Ascending aorta (tissue), 2 donors: ENCODE data around the gene TRPM3. TPM values are rescaled to one million over a fixed set of nuclear protein-coding genes. Genes with fewer than 3 reads are reported as not detected.

Experiments
- DNase-seq, 2 donors: peaks; one replicate each; pipeline ENCODE4 v3.0.0-alpha.2; 2019; ENCODE audit warnings: low spot score in 2 of 2
- H3K27ac ChIP-seq, 2 donors: fragments of 200-600 bp; sonication (generic); one replicate each; pipeline ENCODE4 v1.5.1; 2016 to 2017; ENCODE audit warnings: mild to moderate bottlenecking in 1 of 2
- H3K27me3 ChIP-seq: fragments of 200-600 bp; sonication (generic); one replicate; pipeline ENCODE4 v1.5.1; 2017
- H3K36me3 ChIP-seq, 2 donors: fragments of 200-600 bp; sonication (generic); one replicate each; pipeline ENCODE4 v1.5.1; 2016
- H3K4me1 ChIP-seq, 2 donors: fragments of 200-600 bp; sonication (generic); one replicate each; pipeline ENCODE4 v1.5.1; 2016 to 2017; ENCODE audit warnings: mild to moderate bottlenecking in 1 of 2
- H3K4me3 ChIP-seq, 2 donors: fragments of 200-600 bp; sonication (generic); one replicate each; pipeline ENCODE4 v1.5.1; 2016 to 2017; ENCODE audit warnings: mild to moderate bottlenecking in 1 of 2
- H3K9me3 ChIP-seq, 2 donors: fragments of 200-600 bp; sonication (generic); one replicate each; pipeline ENCODE4 v1.5.1; 2016
- intact Hi-C: fragments of 100-400 bp; cut with DNase I; formaldehyde crosslinking; loops from one replicate; pipeline ENCODE4 v1.15.1; 2023
- total RNA-seq: library from RNA; depleted of rRNA; stranded (reverse); fragments of >200 nt; gene quantifications from one replicate; pipeline ENCODE4 v1.1.0, GENCODE V29; 2016
- TF ChIP-seq, protein P1 (sequence below), 3 experiments: fragments of 200-600 bp in 2 of 3; fragments of 450-650 bp in 1 of 3; sonication (generic) in 2 of 3; IDR thresholded peaks; one replicate each; pipeline ENCODE4 v1.5.1; 2016 to 2019; ENCODE audit warnings: antibody characterized with exemption in 3 of 3, mild to moderate bottlenecking in 1 of 3, moderate library complexity in 1 of 3

TRPM3 gene
- total RNA-seq, 1 donor from 2014 or later: 3.3 TPM

DNA sequence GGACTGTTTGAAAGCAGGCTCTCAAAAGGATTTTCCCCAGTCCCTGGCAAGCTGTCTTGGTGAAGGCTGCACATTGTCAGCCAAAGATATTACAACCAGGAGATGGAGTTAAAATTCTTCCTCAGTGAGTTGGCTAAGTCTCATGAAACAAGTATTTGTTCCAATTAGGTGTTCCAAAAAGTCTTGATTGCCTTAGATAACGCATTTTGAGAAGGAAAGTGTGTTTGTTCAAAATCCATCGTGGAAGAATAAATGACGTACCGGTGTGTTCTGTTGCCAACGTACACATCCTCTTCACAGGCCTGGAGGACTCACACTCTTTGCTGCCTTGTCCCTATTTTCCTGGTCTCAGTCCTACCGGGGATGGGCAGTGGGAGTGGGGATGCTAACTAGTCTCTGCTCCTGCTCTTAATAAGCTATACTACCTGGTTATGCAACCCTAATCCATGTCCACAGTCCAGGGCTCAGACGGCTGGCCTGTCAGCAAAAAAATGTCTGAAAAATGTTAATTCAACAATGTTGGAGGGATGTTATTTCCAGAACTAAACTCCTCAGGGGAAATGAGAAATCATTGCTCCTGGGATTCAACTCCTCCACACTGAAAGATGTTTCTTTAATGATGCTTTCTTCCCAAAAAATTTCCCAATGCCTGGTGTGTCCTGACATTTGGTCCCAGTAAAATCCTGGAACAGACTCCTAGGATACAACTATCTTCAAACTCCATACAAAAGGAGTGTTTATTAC is 531.7 kb downstream of the TRPM3 start:
- DNase-seq: peak; percentile 24 to 88
- Histone ChIP-seq H3K9me3 (no peaks in the 10 kb centered on the region), H3K27ac (peak overlapping the region; percentile 91 to 93), H3K4me1 (peaks cover 10 to 54% of the 10 kb centered on the region in 2 donors), H3K36me3 (no peaks in the 10 kb centered on the region), H3K4me3 (peak overlapping the region in 1 of 2 donors; percentile 11), H3K27me3 (no peaks in the 10 kb centered on the region)
- intact Hi-C loops: loop anchor here (1.0 to 5.0 kb wide), 5 partner anchors 87 to 1773 kb away; partner anchors contain the start of gene KLF9
- TF ChIP-seq, protein P1, sequence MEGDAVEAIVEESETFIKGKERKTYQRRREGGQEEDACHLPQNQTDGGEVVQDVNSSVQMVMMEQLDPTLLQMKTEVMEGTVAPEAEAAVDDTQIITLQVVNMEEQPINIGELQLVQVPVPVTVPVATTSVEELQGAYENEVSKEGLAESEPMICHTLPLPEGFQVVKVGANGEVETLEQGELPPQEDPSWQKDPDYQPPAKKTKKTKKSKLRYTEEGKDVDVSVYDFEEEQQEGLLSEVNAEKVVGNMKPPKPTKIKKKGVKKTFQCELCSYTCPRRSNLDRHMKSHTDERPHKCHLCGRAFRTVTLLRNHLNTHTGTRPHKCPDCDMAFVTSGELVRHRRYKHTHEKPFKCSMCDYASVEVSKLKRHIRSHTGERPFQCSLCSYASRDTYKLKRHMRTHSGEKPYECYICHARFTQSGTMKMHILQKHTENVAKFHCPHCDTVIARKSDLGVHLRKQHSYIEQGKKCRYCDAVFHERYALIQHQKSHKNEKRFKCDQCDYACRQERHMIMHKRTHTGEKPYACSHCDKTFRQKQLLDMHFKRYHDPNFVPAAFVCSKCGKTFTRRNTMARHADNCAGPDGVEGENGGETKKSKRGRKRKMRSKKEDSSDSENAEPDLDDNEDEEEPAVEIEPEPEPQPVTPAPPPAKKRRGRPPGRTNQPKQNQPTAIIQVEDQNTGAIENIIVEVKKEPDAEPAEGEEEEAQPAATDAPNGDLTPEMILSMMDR (IDR thresholded peaks at IDR 0.05): no peak

DNA sequence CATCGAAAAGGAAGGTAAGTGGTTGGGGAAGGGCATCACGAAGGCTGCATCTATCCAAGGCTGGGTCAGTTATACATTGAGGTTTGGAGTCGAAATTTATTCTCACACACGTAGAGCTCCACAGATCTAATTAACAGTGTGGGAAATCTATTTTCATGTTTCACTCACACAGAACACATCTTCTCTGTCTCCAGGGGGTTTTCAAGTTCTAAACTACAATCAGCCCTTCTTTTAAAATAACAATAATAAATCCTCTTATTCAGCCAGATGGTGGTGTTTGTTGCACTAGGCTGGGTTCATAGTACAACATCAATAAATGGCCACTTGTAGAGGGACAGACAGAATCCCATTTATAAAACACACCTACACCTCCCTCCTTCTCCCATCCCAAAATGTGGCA is 532.4 kb downstream of the TRPM3 start:
- TF ChIP-seq, protein P1 (IDR thresholded peaks at IDR 0.05): no peak
- Histone ChIP-seq H3K9me3 (no peaks in the 10 kb centered on the region), H3K4me1 (peaks cover 10 to 54% of the 10 kb centered on the region in 2 donors), H3K27ac (peak overlapping the region; percentile 91 to 93), H3K36me3 (no peaks in the 10 kb centered on the region), H3K4me3 (no peak overlapping the region), H3K27me3 (no peaks in the 10 kb centered on the region)
- peak in 1 of 2 donors; percentile 19 for DNase-seq
- intact Hi-C loops: loop anchor here (2.0 to 5.0 kb wide), 3 partner anchors 86 to 1773 kb away; partner anchors contain the start of gene KLF9

GRCh38 chr9:70588381-70588780 is 533.0 kb downstream of the TRPM3 start:
- no peak overlapping the region for H3K4me3 ChIP-seq
- intact Hi-C loops: loop anchor here (2.0 to 5.0 kb wide), 3 partner anchors 86 to 1774 kb away; partner anchors contain the start of gene KLF9
- H3K4me1 ChIP-seq: peaks cover 10 to 54% of the 10 kb centered on the region in 2 donors
- H3K27ac ChIP-seq: peak overlapping the region; percentile 91 to 93
- TF ChIP-seq, protein P1 (IDR thresholded peaks at IDR 0.05): no peak
- H3K27me3 ChIP-seq: no peaks in the 10 kb centered on the region
- H3K9me3 ChIP-seq: no peaks in the 10 kb centered on the region
- DNase-seq: peak in 1 of 2 donors; percentile 60
- H3K36me3 ChIP-seq: no peaks in the 10 kb centered on the region

DNA sequence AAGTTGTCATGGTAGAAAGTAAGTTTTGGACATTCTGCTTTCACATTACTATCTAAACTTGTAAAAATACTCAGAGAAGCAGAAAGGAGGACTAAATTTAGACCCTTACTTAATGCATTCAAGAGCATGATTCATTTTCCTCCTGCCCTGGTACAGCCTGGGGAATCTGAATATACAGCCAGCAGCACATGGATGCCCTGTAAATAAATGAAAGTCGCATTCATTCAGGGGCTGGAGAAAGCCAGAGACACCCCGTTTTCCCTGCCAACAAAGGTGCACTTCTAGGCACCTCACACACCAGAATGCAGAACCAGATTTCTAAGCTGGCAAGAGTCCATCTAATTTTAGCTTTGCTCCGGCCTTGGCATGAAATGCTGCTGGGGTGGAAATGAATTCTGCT is 534.2 kb downstream of the TRPM3 start:
- peak in 1 of 2 donors; percentile 78 for DNase-seq
- Histone ChIP-seq H3K27me3 (no peaks in the 10 kb centered on the region), H3K4me1 (peaks cover 10 to 54% of the 10 kb centered on the region in 2 donors), H3K4me3 (no peak overlapping the region), H3K36me3 (no peaks in the 10 kb centered on the region), H3K27ac (peak overlapping the region; percentile 91 to 93), H3K9me3 (no peaks in the 10 kb centered on the region)
- TF ChIP-seq, protein P1 (IDR thresholded peaks at IDR 0.05): peak in 1 of 3 experiments; percentile 6
- intact Hi-C loops: loop anchor here (5.0 kb wide), 2 partner anchors 175 to 1775 kb away; partner anchors contain the start of gene KLF9

GRCh38 chr9:70586476-70586875 is 534.9 kb downstream of the TRPM3 start:
- Histone ChIP-seq H3K36me3 (no peaks in the 10 kb centered on the region), H3K9me3 (no peaks in the 10 kb centered on the region), H3K4me1 (peaks cover 10 to 54% of the 10 kb centered on the region in 2 donors), H3K4me3 (no peak overlapping the region), H3K27me3 (no peaks in the 10 kb centered on the region), H3K27ac (peak overlapping the region; percentile 91 to 93)
- TF ChIP-seq, protein P1 (IDR thresholded peaks at IDR 0.05): no peak
- intact Hi-C loops: loop anchor here (5.0 kb wide), 2 partner anchors 174 to 1776 kb away; partner anchors contain the start of gene KLF9
- DNase-seq: peak in 1 of 2 donors; percentile 44
